Neural cell (in vitro differentiated cells): Measurements from ENCODE around the gene RAB17. TPM values are rescaled to one million over a fixed set of nuclear protein-coding genes. Genes with fewer than 3 reads are reported as not detected.

ENCODE experiments used
- H2AFZ ChIP-seq: fragments of 200-600, 300-800 bp; sonication (generic), shearing (Covaris generic); 2 replicates; pipeline ENCODE4 v1.6.0; 2014; ENCODE audit warnings: low read depth, mild to moderate bottlenecking, antibody characterized with exemption, low read length, moderate library complexity
- H3F3A ChIP-seq: fragments of 200-600 bp; shearing (Covaris generic); 2 replicates; pipeline ENCODE4 v1.6.1; 2016; ENCODE audit warnings: mild to moderate bottlenecking, moderate library complexity, mixed read lengths, antibody characterized with exemption, low read length; ENCODE audit not compliant: insufficient read depth, poor library complexity, severe bottlenecking
- H3K27ac ChIP-seq: fragments of 200-600, 300-800 bp; sonication (generic), shearing (Covaris generic); 2 replicates; pipeline ENCODE4 v1.5.1; 2014; ENCODE audit warnings: mild to moderate bottlenecking, low read length, moderate library complexity
- H3K27me3 ChIP-seq: fragments of 300-800, 200-600 bp; sonication (generic), shearing (Covaris generic); 2 replicates; pipeline ENCODE4 v1.6.0; 2014; ENCODE audit warnings: mild to moderate bottlenecking, low read depth, low read length, moderate library complexity; ENCODE audit not compliant: insufficient read depth
- H3K36me3 ChIP-seq: fragments of 300-800, 200-600 bp; sonication (generic), shearing (Covaris generic); 2 replicates; pipeline ENCODE4 v1.5.1; 2014; ENCODE audit warnings: mild to moderate bottlenecking, antibody characterized with exemption, low read length, moderate library complexity; ENCODE audit not compliant: insufficient read depth
- H3K4me2 ChIP-seq: fragments of 300-800, 200-600 bp; sonication (generic), shearing (Covaris generic); 2 replicates; pipeline ENCODE4 v1.6.0; 2014; ENCODE audit warnings: mild to moderate bottlenecking, low read length
- H3K4me3 ChIP-seq: fragments of 300-800, 200-600 bp; sonication (generic), shearing (Covaris generic); 2 replicates; pipeline ENCODE4 v1.5.1; 2014; ENCODE audit warnings: mild to moderate bottlenecking, low read length, moderate library complexity
- H3K79me2 ChIP-seq: fragments of 200-600 bp; shearing (Covaris generic); replicated peaks from 2 replicates; pipeline ENCODE4 v1.6.0; 2014; ENCODE audit warnings: mild to moderate bottlenecking, low read length, moderate library complexity; ENCODE audit not compliant: insufficient read depth
- H3K9ac ChIP-seq: fragments of 300-800, 200-600 bp; sonication (generic), shearing (Covaris generic); 2 replicates; pipeline ENCODE4 v1.6.1; 2016; ENCODE audit warnings: mild to moderate bottlenecking, low read length, mixed read lengths
- H3K9me2 ChIP-seq: fragments of 200-600 bp; shearing (Covaris generic); 2 replicates; pipeline ENCODE4 v1.6.1; 2016; ENCODE audit warnings: mild to moderate bottlenecking, low read length, mixed read lengths; ENCODE audit not compliant: insufficient read depth
- H3K9me3 ChIP-seq: fragments of 200-600, 300-800 bp; sonication (generic), shearing (Covaris generic); 2 replicates; pipeline ENCODE4 v1.6.1; 2016; ENCODE audit warnings: mild to moderate bottlenecking, mixed run types, low read length, moderate library complexity, mixed read lengths
- H4K20me1 ChIP-seq: fragments of 200-600 bp; shearing (Covaris generic); 2 replicates; pipeline ENCODE4 v1.6.1; 2016; ENCODE audit warnings: mild to moderate bottlenecking, mixed run types; ENCODE audit not compliant: insufficient read depth
- EP300 ChIP-seq: fragments of 450-650 bp; conservative IDR thresholded peaks from 2 replicates; pipeline ENCODE4 v1.6.1; 2014; ENCODE audit warnings: antibody characterized with exemption, mild to moderate bottlenecking, moderate library complexity; ENCODE audit not compliant: poor library complexity, severe bottlenecking
- EZH2 ChIP-seq: fragments of 200-600, 300-800 bp; shearing (Covaris generic), sonication (generic); IDR thresholded peaks from 2 replicates; pipeline ENCODE4 v1.6.1; 2014; ENCODE audit warnings: antibody characterized with exemption, low read length, borderline replicate concordance, mild to moderate bottlenecking; ENCODE audit not compliant: insufficient read depth, poor library complexity, severe bottlenecking
- MXI1 ChIP-seq: fragments of 450-650 bp; conservative IDR thresholded peaks from 2 replicates; pipeline ENCODE4 v1.6.1; 2014; ENCODE audit warnings: antibody characterized with exemption, mild to moderate bottlenecking; ENCODE audit not compliant: poor library complexity, severe bottlenecking
- POLR2AphosphoS5 ChIP-seq: IDR thresholded peaks from 2 replicates; pipeline ENCODE4 v1.6.1; 2012
- RAD21 ChIP-seq: fragments of 450-650 bp; conservative IDR thresholded peaks from 2 replicates; pipeline ENCODE4 v1.6.1; 2014; ENCODE audit warnings: antibody characterized with exemption, mild to moderate bottlenecking, moderate library complexity
- REST ChIP-seq: IDR thresholded peaks from 2 replicates; pipeline ENCODE4 v1.6.1; 2012; ENCODE audit warnings: borderline replicate concordance
- SMC3 ChIP-seq: fragments of 450-650 bp; conservative IDR thresholded peaks from 2 replicates; pipeline ENCODE4 v1.6.1; 2014; ENCODE audit warnings: antibody characterized with exemption, mild to moderate bottlenecking, moderate library complexity; ENCODE audit not compliant: poor library complexity
- TAF1 ChIP-seq: IDR thresholded peaks from 2 replicates; pipeline ENCODE4 v1.6.1; 2012; ENCODE audit warnings: low read depth
- polyA plus RNA-seq: library from polyadenylated mRNA; depleted of rRNA; stranded (reverse); fragments of >200 nt; gene quantifications from 2 replicates; pipeline ENCODE4 v1.2.3, GENCODE V29; 2014
- TF ChIP-seq, protein P1 (sequence below): fragments of 450-650 bp; IDR thresholded peaks from 2 replicates; pipeline ENCODE4 v1.5.1; 2014; ENCODE audit warnings: antibody characterized with exemption, mild to moderate bottlenecking, moderate library complexity; ENCODE audit not compliant: poor library complexity, severe bottlenecking

RAB17 gene
- polyA plus RNA-seq, 1 donor from 2014 or later = not detected

DNA sequence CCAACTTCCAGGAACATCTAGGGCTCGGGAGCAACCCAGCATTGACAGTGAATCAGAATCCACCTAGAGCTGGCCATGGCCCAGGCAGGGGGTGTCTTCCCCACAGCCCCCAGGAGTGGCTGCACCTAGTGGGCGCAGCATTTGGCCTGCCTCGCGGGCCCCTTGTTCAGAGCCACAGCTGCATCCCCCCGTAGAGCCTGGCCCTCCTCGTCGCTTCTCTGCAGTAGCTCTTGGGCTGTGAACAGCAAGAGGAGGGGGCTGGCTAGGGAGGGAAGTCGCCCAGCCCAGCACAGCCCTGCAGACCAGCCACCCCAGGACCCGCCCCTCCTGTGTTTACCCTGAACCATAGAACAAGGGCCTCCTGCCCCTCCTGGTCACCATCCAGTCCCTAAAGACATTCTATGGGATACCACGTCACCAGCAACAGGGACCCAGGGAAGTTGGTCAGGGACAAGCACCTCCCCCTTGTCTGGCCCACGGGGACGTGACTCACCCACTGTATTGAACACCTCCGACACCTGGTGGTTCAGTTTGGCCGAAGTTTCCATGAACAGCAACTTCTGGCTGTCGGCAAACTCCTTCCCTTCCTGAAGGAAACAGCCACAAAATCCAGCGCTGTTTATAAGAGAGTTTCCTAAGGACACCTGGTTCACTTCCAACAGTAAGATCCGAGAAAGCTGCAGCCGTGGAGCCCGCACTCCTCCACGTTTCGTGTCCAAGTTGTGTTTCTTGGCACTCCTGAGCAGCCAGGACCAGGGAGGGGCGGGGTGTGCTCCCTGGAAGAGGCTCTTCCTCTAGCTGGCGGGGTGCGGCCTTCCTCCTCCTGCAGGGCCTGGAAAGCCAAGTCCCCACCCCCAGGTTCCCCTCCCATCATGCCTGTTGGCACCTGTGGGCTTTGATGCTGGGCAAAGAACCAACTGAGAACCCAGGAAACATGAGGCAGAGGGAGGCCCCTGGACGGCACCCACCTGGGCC, 15.4 kb downstream of the RAB17 start:
- Histone ChIP-seq H3K27ac (no peak overlapping the region), H3K9me2 (no peaks in the 10 kb centered on the region), H3K4me3 (no peak overlapping the region), H4K20me1 (no peaks in the 10 kb centered on the region), H3K36me3 (no peaks in the 10 kb centered on the region), H3K9me3 (no peaks in the 10 kb centered on the region), H3K79me2 (no peaks in the 10 kb centered on the region), H3K27me3 (no peaks in the 10 kb centered on the region), H2AFZ (no peak overlapping the region), H3K4me2 (no peak overlapping the region), H3F3A (no peaks in the 10 kb centered on the region), H3K9ac (no peak overlapping the region)
- TF ChIP-seq TAF1 (no peak), EP300 (no peak), RAD21 (no peak), MXI1 (no peak), POLR2AphosphoS5 (no peak), SMC3 (no peak), EZH2 (no peak), REST (no peak)
- TF ChIP-seq, protein P1, sequence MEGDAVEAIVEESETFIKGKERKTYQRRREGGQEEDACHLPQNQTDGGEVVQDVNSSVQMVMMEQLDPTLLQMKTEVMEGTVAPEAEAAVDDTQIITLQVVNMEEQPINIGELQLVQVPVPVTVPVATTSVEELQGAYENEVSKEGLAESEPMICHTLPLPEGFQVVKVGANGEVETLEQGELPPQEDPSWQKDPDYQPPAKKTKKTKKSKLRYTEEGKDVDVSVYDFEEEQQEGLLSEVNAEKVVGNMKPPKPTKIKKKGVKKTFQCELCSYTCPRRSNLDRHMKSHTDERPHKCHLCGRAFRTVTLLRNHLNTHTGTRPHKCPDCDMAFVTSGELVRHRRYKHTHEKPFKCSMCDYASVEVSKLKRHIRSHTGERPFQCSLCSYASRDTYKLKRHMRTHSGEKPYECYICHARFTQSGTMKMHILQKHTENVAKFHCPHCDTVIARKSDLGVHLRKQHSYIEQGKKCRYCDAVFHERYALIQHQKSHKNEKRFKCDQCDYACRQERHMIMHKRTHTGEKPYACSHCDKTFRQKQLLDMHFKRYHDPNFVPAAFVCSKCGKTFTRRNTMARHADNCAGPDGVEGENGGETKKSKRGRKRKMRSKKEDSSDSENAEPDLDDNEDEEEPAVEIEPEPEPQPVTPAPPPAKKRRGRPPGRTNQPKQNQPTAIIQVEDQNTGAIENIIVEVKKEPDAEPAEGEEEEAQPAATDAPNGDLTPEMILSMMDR = no peak

- H3K36me3 ChIP-seq = no peaks in the 10 kb centered on the region
- H2AFZ ChIP-seq = no peak overlapping the region
- no peak for TF ChIP-seq EP300
- TF ChIP-seq TAF1 = no peak
- no peak for TF ChIP-seq RAD21
- no peak for TF ChIP-seq REST
- no peak for TF ChIP-seq POLR2AphosphoS5
- TF ChIP-seq, protein P1 = no peak
- no peak for TF ChIP-seq EZH2
- TF ChIP-seq SMC3 = no peak
- no peak for TF ChIP-seq MXI1
- no peaks in the 10 kb centered on the region for H3K9me3 ChIP-seq
- H3K27me3 ChIP-seq = no peaks in the 10 kb centered on the region
- H3K79me2 ChIP-seq = no peaks in the 10 kb centered on the region
- H3K9ac ChIP-seq = no peak overlapping the region
- H4K20me1 ChIP-seq = no peaks in the 10 kb centered on the region
- H3K4me3 ChIP-seq = no peak overlapping the region
- no peak overlapping the region for H3K27ac ChIP-seq
- no peaks in the 10 kb centered on the region for H3F3A ChIP-seq
- H3K9me2 ChIP-seq = no peaks in the 10 kb centered on the region
- H3K4me2 ChIP-seq = no peak overlapping the region
Observed at GRCh38 chr2:237574467-237574866, 16.1 kb downstream of the RAB17 start.
